DOHH2 (cell line): ENCODE data around the gene GMDS.

ENCODE experiments used
- H3F3A ChIP-seq: fragments of 200-600 bp; sonication (generic), shearing (Covaris generic); 2 replicates; pipeline ENCODE4 v1.6.0; 2016; ENCODE audit warnings: antibody characterized with exemption, mild to moderate bottlenecking; ENCODE audit not compliant: control insufficient read depth, insufficient read depth
- H3K27ac ChIP-seq: fragments of 200-600 bp; sonication (generic); 2 replicates; pipeline ENCODE4 v1.5.1; 2014; ENCODE audit warnings: low read depth, mild to moderate bottlenecking, low read length, moderate library complexity
- H3K27me3 ChIP-seq: fragments of 200-600 bp; sonication (generic); 2 replicates; pipeline ENCODE4 v1.6.1; 2014; ENCODE audit warnings: mild to moderate bottlenecking, low read length, mixed read lengths; ENCODE audit not compliant: control insufficient read depth
- H3K36me3 ChIP-seq: fragments of 200-600 bp; sonication (generic); 2 replicates; pipeline ENCODE4 v1.6.1; 2014; ENCODE audit warnings: mild to moderate bottlenecking, low read length, moderate library complexity, mixed read lengths; ENCODE audit not compliant: control insufficient read depth
- H3K4me1 ChIP-seq: fragments of 200-600 bp; sonication (generic); 2 replicates; pipeline ENCODE4 v1.6.1; 2014; ENCODE audit warnings: mild to moderate bottlenecking, low read length, mixed read lengths; ENCODE audit not compliant: control insufficient read depth
- H3K4me2 ChIP-seq: fragments of 200-600 bp; sonication (generic); 2 replicates; pipeline ENCODE4 v1.6.0; 2014; ENCODE audit warnings: mild to moderate bottlenecking, low read length, moderate library complexity
- H3K4me3 ChIP-seq: fragments of 200-600 bp; sonication (generic); 2 replicates; pipeline ENCODE4 v1.5.1; 2014; ENCODE audit warnings: mild to moderate bottlenecking, low read length, mixed read lengths
- H3K79me2 ChIP-seq: fragments of 200-600 bp; sonication (generic); 2 replicates; pipeline ENCODE4 v1.6.1; 2014; ENCODE audit warnings: mild to moderate bottlenecking, low read length, mixed read lengths; ENCODE audit not compliant: control insufficient read depth
- H3K9me2 ChIP-seq: fragments of 200-600 bp; sonication (generic); replicated peaks from 2 replicates; pipeline ENCODE4 v1.6.1; 2014; ENCODE audit warnings: mild to moderate bottlenecking, low read length, mixed read lengths; ENCODE audit not compliant: control insufficient read depth
- H3K9me3 ChIP-seq: fragments of 200-600 bp; sonication (generic); 2 replicates; pipeline ENCODE4 v1.6.1; 2014; ENCODE audit warnings: antibody characterized with exemption, low read length, mixed read lengths; ENCODE audit not compliant: control insufficient read depth, insufficient read depth
- H4K20me1 ChIP-seq: fragments of 200-600 bp; sonication (generic); 2 replicates; pipeline ENCODE4 v1.6.0; 2014; ENCODE audit warnings: low read depth, mild to moderate bottlenecking, antibody characterized with exemption, low read length, moderate library complexity; ENCODE audit not compliant: control insufficient read depth, insufficient read depth
- CTCF ChIP-seq: fragments of 200-600 bp; sonication (generic); IDR thresholded peaks from one replicate; pipeline ENCODE4 v1.5.1; 2014; ENCODE audit warnings: antibody characterized with exemption, mild to moderate bottlenecking, low read depth, low read length; ENCODE audit not compliant: poor library complexity, severe bottlenecking
- EZH2phosphoT487 ChIP-seq: fragments of 200-600 bp; sonication (generic); IDR thresholded peaks from 2 replicates; pipeline ENCODE4 v1.6.1; 2017; ENCODE audit warnings: borderline replicate concordance, mild to moderate bottlenecking, antibody characterized with exemption, low read length, moderate library complexity, mixed read lengths

GMDS gene

GRCh38 chr6:2073476-2073875 is 171.9 kb downstream of the GMDS start:
- Histone ChIP-seq H3K4me3 (no peak overlapping the region), H3K4me1 (no peaks in the 10 kb centered on the region), H3K27me3 (no peaks in the 10 kb centered on the region), H3K9me3 (no peaks in the 10 kb centered on the region), H3F3A (no peaks in the 10 kb centered on the region), H3K36me3 (no peaks in the 10 kb centered on the region), H3K4me2 (no peak overlapping the region), H3K27ac (no peak overlapping the region), H3K79me2 (no peaks in the 10 kb centered on the region), H4K20me1 (no peaks in the 10 kb centered on the region), H3K9me2 (no peaks in the 10 kb centered on the region)
- TF ChIP-seq EZH2phosphoT487 (no peak), CTCF (no peak)

DNA sequence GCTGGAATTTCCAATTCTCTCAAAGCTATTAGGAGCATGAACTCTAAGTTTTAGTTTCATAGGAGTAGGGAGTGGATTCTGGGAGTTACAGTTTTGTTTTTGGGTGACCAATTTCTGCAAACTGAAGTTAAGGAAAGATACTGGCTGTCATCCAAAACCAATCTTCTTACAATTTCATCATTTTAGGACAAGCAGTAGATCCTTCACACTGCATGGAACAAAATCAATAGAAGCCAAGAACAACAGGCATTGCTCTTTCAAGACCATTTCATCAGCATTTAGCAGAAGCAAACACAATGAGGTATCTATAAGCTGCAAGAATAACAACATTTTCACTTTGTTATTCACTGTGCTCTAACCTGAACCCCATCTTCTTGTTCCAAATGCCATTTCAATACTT is 173.0 kb downstream of the GMDS start:
- Histone ChIP-seq H3K27me3 (no peaks in the 10 kb centered on the region), H3K9me3 (no peaks in the 10 kb centered on the region), H3K79me2 (no peaks in the 10 kb centered on the region), H3K27ac (no peak overlapping the region), H3K36me3 (no peaks in the 10 kb centered on the region), H3K4me3 (no peak overlapping the region), H3K4me2 (no peak overlapping the region), H4K20me1 (no peaks in the 10 kb centered on the region), H3K9me2 (no peaks in the 10 kb centered on the region), H3K4me1 (no peaks in the 10 kb centered on the region), H3F3A (no peaks in the 10 kb centered on the region)
- no peak for TF ChIP-seq CTCF
- TF ChIP-seq EZH2phosphoT487 = no peak

DNA sequence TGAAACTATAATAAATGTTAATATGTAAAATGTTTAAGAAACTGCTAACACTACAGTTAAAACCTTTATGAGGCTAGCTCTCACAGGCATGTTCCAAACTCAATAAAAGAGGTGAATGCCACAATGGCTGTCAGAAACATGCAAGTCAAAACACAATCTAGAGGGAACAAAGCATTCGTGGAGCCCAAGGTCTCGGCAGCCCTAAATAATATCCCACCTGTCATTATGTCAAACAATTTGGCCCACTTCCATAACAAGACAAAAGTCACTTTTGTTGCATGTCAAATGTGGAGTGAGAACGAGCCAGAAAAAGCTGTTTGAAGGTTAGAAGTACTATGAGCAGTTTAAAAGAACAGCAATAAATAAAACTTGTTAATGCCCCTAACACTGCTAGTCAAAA is 181.9 kb downstream of the GMDS start:
- no peaks in the 10 kb centered on the region for H3K9me3 ChIP-seq
- no peaks in the 10 kb centered on the region for H3F3A ChIP-seq
- H3K27me3 ChIP-seq = no peaks in the 10 kb centered on the region
- no peaks in the 10 kb centered on the region for H3K4me1 ChIP-seq
- H3K79me2 ChIP-seq = no peaks in the 10 kb centered on the region
- no peaks in the 10 kb centered on the region for H3K36me3 ChIP-seq
- H3K4me2 ChIP-seq = no peak overlapping the region
- no peaks in the 10 kb centered on the region for H3K9me2 ChIP-seq
- H3K4me3 ChIP-seq = no peak overlapping the region
- H4K20me1 ChIP-seq = no peaks in the 10 kb centered on the region
- H3K27ac ChIP-seq = no peak overlapping the region
- TF ChIP-seq EZH2phosphoT487 = no peak
- TF ChIP-seq CTCF = no peak

GRCh38 chr6:2061880-2062279 is 183.5 kb downstream of the GMDS start:
- H3F3A ChIP-seq = no peaks in the 10 kb centered on the region
- no peak overlapping the region for H3K4me3 ChIP-seq
- no peaks in the 10 kb centered on the region for H4K20me1 ChIP-seq
- H3K9me2 ChIP-seq = no peaks in the 10 kb centered on the region
- TF ChIP-seq CTCF = no peak
- no peak for TF ChIP-seq EZH2phosphoT487
- H3K79me2 ChIP-seq = no peaks in the 10 kb centered on the region
- no peaks in the 10 kb centered on the region for H3K36me3 ChIP-seq
- no peak overlapping the region for H3K27ac ChIP-seq
- no peaks in the 10 kb centered on the region for H3K27me3 ChIP-seq
- no peaks in the 10 kb centered on the region for H3K4me1 ChIP-seq
- no peaks in the 10 kb centered on the region for H3K9me3 ChIP-seq
- no peak overlapping the region for H3K4me2 ChIP-seq
